Endometrium (tissue), 2 donors: ENCODE data around the gene ALS2.
"Not testable (repeated sequence)": the region's sequence is repeated elsewhere in the genome, so short reads cannot be mapped to it uniquely, and the experiment has no call there.

Experiments used
- FAIRE-seq: peaks from 2 replicates; lab custom pipeline; 2012; peaks lifted over from hg19 to GRCh38; lab: Jason Lieb, UNC
- donor health status: control.
- donor health status: control.

ALS2 gene

DNA sequence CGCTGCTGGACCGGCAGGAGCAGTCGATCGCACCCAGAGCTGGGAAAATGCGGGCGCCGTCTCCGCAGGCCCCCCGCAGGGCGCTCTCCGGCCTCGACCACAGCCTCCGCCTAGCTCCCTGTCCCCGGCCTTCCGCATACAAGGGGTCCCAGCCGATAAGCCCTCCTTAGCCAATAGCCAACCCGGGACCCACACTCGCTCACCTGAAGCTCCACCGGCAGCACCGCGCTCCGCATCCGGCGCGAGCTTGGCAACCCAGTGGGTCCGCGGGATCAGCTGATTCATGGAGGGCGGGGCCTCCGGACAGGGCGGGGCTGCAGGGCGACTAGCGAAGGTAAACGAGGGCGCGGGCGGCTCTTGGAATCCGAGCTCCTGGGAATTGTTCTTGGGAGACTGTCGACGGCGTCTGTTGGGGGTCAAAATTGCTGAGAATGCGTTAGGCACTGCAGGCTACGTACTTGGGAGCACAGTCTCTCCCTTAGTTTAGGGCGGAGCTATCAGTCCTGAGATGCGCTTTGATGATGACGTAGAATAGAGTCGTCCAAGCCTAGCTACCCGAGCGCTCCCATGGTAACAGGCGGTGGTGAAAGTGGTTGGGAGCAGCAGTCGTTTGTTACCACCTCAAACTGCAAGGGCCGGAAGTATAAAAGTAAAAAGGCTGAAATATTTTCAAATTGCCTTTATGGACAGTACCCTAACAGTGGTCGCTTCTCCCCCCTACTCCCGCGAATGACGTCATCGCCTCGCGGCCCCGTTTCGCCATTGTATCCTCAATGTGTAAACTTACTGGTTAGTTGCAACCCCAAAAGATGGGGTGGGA is at the start of gene ALS2:
Gene ALS2, minus strand, starts transcription at position 260 of the 820 bp plus-strand sequence. CDS start 12,048 bp downstream, outside the sequence.
- peak; percentile 94 for FAIRE-seq

DNA sequence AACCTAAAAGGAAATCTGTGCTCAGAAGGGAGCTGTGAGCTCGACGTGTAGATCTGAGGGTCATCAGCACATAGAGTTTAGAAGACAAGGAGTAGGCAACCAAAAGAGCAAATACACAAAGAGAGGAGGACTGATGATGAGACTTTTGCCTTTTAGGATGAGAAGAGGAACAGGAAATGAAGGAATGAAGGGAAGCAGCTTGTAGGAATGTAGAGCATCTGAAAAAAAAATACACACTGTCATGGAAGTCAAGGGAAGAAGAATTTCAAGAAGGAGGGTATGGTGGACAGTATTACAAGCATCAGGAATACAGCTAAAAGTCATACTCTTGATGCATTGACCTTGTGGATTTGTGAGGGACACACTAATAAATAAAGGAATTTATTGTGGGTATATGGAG is 47.5 kb upstream of the ALS2 start:
- FAIRE-seq, result no peak

DNA sequence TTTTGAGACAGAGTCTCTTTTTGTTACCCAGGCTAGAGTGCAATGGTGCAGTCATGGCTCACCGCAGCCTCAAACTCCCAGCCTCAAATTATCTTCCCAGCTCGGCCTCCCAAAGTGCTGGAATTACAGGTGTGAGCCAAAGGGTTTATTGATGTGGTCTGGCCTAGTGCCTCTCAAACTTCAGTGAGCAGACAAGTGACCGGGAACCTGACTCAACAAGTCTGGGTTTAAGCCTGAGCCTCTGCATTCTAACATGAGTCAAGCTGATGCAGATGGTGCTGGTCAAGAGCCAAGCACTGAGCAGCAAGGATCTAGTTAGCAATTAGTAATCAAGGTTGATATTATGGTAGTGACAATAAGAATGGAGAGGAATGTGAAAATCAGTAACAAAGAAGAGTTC is 46.9 kb upstream of the ALS2 start:
- no peak for FAIRE-seq

DNA sequence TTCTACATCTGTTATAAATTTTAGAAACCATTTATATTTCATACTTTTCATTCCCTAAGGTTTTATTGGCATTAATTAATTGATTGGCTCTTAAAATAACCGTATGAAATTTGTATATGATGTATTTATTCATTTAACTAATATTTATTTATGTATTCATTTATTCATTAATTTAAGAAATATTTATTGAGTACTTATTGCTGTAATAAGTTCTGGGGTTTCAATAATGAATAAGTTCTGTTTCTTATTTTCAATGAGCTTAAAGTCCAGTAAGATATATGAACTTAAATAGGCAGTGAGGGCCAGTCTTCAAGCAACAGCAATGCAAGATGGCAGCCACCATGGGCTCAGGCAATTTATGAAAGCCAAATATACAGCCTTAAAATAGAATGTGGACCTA is 43.5 kb upstream of the ALS2 start:
- FAIRE-seq, result no peak

DNA sequence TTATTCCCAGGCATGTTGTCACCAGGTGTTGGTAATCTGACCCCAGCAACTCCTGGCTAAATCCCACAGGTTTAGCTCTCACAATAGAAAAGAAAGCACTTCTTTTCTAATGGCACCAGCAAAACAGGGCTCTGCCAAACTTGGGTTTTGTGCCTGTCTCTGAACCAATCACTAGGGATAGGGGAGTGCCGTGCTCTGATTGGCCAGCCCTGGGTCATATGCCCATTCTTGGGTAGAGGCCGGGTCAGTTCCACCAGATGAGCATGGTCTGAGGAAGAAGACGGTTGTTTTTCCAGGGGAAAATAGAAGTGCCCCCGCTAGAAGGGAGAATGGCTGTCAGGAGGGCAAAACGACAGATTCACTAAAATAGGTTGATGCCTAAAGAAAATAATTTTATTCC is 40.3 kb upstream of the ALS2 start:
- FAIRE-seq, result no peak

DNA sequence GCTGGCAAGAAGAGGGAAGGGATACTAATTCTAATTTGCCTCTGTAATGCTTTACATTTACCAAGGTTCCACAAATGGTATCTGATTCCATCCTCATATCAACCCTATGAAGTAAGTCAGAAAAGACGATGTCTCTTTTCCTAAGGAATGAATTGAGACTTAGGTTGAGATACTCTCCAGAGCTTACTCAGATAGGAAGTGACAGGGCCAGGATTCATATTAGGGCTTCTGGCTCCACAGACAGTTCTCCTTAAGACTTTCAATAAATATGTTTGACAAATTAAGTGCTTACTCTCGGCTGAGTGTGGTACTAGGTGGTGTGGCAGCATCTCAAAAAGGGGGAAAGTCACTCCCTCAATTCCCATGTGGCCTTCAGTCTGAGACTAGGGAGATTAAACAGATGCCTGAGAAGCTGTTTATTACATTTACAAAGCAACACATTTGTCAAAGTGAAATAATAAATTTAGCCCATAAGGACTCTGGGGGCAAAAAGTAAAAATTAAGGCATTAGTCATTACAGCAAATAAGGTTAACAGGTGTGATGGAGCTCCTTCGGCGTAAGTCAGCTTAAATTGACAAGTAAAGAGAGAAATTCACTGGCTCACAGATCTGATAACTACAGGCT is 39.8 kb upstream of the ALS2 start:
- FAIRE-seq, result no peak

DNA sequence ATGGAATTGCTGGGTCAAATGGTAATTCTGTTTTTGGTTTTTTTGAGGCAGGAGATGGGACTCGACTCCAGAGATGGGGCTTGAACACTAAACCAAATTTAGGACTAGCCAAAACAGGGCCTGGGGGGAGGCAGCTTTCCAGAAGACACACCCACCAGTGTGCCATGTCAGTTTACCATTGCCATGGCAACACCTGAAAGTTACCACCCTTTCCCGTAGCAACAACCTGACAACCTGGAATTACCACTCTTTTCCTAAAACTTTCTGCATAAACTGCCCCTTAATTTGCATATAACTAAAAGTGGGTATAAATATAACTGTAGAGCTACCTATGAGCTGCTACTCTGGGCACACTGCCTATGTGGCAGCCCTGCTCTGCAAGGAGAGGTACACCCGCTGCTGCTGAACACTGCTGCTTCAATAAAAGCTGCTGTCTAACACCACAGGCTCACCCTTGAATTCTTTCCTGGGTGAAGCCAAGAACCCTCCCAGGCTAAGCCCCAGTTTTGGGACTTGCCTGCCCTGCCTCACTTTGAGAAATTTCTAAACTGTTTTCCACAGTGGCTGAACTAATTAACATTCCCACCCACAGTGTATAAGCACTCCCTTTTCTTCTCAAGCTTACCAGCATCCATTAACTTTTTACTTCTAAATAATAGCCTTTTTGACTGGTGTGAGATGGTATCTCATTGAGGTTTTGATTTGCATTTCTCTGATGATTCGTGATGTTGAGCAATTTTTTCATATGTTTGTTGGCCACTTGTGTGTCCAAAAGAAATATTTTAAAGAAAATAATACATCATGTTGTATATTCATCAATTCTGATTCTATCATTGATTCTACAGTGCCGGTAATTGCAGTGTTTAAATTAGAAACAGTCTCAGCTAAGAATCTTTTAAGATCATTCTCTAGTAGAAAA is 36.2 kb upstream of the ALS2 start:
- no peak for FAIRE-seq

DNA sequence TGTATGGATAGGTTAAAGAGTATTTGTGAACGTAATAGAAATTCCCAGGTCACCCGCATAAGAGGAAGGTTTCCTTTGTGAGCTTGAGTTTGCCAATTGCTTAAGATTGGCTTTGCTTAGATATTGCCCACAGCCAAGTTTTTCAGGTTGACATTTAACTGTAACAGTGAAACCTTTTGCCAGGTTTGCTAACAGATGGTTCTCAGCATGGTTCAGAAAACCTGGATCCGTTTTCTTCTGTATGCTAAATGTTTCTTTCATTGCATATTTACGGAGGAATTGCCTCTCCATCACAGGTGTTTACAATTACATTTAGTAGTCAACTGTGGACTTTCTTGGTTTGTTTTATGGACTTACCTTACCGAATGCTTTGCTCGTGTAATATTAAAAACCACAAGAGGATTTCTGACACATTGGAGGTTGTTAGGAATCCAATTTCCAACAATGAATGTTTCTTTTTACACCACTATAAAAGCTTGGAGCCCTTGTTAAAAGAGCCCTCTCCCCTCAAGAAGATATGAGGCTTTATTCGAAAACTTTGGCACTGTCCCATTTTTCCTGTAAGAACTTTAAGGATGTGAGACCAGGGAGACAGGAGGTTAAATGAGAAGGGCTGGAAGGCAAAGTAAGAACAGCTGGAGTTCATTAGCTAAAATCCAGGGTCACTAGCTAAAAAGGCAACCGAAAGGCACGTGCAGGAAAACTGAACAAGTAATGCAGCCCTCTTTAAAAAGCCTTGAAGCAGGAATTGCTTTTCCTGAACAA is 33.4 kb upstream of the ALS2 start:
- FAIRE-seq, result no peak

DNA sequence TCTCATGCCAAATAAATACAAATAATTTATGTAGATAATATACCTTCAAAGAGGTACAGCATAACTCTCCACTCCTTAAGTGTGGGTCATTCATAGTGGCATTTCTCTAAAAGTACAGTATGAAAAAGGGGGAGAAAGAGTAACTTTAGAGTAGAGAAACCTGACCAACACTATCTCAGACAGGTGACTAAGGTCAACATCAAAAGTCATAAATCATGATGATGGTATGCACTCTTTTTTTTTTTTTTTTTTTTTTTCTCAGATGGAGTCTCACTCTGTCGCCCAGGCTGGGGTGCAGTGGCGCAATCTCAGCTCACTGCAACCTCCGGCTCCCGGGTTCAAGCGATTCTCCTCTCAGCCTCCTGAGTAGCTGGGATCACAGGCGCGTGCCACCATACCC is 29.9 kb upstream of the ALS2 start:
- FAIRE-seq, result not testable (repeated sequence)

DNA sequence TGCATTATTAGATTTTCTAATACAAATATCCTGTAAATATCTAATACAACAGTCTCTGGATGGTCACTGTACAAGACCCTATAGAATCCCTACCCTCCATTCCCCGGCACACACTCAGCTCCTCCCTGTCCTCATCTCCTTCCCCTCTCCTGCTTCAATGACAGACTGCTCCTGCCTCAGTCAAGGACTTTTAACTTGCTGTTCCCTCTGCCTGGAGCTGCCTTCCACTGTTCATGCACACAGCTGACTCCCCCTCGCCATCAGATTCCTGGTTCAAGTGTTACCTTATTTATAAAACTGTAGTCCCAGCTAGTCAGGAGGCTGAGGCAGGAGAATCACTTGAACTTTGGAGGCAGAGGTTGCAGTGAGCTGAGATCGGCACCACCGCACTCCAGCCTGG is 28.9 kb upstream of the ALS2 start:
- no peak for FAIRE-seq

DNA sequence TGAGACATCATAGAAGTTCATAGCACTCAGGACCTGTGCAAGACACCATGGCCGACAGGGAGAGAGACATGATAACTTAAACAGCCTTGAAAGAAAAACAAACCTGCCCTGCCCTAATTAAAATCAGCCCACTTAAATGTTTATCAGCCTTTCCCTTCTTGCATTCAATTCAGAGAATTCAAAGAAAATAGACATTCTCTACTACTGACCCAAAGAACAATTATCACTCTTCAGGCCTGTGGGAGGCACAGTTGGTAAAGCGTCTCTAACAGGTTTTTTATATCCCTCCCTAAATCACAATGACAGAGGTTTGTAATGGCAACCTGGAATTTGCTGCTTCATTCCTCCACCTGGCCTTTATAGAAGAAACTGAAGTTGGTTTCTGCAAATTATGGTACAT is 27.3 kb upstream of the ALS2 start:
- FAIRE-seq, result no peak

DNA sequence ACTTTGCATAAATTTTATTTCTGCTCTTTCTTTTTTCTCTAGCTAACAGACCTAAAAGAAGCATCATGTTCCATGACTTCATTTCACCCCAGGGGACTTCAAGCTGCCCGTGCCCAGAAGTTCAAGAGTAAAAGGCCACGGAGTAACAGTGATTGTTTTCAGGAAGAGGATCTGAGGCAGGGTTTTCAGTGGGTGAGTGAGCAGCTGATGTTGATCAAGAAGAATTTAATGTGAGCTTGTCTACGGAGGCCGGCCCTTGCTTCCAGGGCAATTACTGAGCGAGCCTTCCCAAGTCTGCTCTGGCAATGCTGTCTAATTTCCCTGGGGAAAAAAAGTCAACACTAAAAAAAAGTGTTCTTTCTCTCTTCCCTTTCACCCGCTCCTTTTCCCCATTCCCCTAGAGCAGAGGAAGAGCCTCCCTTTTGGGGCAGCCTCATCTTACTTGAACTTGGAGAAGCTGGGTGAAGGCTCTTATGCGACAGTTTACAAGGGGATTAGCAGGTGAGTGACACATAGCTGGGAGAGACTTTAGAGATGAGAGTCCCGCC is 26.8 kb upstream of the ALS2 start:
- no peak for FAIRE-seq

DNA sequence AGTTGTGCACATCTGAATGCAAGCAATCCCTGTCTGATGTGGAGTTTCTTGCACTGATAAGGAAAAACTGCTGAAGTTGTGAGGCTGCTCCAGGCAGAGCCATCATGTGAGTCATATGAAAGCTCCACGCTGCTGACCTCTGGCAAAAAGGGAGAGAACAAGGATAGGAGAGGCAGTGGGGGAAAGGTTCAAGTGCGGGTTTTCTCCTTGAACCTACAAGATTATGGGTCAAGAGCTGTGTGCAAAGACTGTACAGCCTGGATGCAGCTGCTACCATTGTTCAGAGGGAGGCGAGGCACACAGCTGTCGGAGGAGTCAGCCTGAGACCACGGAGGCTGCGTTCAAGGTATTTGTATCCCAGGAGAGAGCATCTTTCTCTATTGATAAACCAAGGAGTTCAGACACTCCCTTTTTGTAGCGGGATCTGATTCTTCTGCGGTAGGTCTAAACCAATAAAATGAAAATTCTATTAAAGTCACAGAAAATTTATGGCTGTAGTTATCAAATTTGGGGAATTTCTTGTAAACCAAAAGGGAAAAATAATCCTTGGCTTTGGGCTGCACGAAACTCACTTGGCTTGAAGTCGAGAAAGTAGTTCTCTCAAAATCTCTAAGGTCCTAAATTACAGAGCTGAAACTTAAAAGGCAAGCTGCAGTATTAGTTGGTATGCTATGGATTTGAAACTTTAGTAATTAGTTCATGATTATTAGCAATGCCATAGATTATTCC is 25.9 kb upstream of the ALS2 start, which contains the start of gene CDK15:
Gene CDK15, plus strand, starts transcription at position 96 of the 729 bp plus-strand sequence. Its CDS starts 128 bp downstream, at position 224.
- FAIRE-seq, result no peak

DNA sequence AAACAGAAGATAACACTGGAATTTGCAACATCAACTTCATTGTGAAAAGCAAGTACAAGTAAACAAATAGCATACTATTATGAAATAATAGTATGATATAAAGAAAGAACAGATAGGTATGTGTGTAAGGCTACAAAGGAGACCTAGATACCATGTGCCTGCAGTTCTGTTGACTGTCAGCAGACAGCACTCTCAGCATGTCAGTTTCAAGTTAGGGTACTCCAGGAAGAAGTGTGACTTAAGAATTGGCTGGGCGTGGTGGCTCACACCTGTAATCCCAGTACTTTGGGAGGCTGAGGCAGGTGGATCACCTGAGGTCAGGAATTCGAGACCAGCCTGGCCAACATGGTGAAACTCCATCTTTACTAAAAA is 18.2 kb upstream of the ALS2 start:
- FAIRE-seq, result not testable (repeated sequence)

DNA sequence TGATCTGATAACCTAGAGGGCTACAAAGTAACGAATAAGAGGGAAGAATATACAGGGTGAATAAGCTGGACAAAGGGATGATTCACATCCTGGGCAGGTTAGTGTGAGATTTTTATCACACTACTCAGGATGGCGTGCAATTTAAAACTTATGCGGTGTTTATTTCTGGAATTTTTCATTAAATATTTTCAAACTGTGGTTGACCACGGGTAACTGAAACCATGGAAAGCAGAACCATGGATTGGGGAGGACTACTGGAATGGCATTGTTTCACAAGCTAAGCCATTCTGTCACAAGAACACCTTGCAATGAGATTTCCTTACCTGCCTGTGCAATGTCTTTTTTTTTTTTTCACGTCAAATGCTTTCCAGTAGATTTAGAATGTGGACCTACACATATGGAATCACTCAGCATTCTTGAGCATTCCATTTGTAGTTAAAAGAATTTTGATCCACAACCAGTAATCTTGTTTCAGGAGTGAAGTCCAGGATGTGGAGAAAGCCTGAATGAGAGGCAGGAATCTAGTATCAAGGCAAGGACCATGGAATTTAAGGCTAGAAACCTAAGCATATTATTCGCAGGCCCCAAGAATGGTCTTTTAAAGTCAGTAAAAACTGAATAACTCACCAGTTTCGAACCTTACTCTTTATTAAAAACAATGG is 17.6 kb upstream of the ALS2 start:
- FAIRE-seq, result no peak

DNA sequence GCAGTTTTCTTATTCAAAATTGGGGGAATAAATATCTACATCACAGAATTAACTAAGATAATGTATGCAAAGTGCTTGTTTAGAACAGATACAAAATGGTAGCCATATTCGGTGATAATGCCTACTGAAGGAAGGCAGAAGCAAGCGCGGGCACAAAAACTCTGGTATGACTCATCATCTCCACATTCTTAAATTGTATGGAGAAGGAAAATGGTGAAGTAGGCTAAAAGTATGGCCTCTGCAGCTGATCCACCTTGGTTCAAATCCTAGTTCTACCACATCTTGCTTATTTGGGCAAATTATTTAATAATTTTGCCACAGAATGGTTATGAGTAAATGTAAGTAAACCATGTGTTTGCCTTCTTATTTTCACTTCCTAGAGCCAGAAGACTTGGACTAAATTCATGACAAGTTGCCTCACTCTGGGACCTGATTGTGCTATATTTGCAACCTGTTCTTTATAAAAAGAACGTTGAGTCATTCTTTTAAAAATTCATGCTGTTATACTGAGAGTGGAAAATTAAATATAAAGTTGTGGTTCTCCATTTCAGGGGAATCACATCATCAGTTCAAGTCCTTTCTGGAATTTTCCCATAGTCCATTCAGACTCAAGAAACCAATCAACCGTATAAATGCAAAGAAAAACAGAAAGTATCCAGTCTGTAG is 16.6 kb upstream of the ALS2 start:
- FAIRE-seq, result no peak

DNA sequence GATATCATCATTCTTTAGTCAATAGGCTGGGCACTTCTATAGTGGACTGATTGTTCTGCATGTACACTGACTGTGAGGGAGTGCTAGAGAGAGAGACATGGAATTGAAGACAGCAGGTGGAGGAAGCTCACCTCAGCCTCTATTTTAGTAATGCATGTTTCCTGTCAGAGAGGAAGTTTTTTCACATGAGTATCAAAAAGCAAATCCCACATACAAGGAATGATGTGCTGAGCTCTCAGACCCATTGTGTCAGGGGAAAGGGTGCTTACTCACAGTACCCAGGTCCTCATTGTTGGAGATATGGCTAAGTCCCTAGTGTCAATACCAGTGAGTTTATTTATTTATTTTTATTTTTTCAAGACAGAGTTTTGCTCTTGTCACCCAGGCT is 15.7 kb upstream of the ALS2 start:
- no peak for FAIRE-seq

DNA sequence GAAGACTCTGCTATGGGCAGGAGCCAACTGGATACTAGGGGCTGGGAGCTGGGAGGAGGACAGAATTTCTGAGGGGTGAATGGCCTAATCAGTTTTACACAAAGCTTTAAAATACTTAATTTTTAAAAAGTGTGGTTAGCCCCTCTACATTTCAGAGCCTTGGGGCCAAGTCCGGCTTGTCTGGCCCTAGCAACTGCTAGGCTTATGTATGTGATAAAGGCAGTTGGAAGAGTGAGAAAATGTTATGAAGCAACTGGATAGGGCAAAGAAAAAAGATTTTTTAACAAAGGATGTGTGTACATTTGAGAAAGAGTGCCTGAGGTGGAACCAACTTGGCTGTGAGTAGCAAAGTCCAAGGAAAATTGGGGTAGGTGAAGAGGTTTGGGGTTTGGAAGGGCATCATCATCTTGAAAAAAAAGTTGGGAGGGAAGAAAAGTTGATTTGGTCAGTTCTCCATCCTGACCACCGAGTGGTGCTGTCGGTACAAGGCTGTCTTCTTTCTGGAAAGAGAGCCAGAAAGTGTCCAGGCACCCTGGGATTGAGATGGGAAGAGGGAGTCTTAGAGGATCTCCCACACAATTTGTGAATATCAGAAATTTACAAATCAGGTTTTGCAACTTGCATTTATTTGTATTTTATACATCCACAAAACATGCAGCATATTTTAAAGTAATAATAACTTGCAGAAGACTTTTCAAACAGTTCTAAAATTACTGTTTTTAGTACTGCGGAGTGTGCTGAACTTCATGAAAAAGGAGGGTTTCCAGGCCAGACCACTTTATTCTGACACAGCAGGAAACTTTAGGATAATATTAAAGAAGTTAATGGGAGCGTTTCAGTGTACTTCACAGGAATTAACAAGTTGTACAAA is 15.1 kb upstream of the ALS2 start:
- FAIRE-seq, result no peak

DNA sequence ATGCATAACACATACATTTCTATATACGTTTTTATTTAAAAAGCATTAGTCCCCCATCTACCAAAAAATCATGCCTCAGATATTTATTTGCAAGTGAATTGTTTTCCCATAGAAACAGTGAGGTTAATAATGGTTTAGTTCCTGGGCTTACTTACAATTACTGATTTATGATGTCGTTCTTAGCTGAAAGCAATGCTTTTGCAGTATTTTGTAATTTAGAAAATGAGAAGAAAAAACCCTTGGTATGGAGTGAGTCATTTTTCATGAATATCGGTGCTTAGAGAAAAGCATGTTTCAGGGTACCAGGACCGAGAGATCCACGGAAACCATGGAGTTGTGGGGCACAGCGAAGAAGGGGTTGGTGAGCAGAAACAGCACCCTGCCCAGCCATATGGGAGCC is 13.6 kb upstream of the ALS2 start:
- FAIRE-seq, result no peak
